ENCODE results near the gene PDE8A. TPM values are rescaled to one million over a fixed set of nuclear protein-coding genes. Genes with fewer than 3 reads are reported as not detected.
"Not testable (repeated sequence)": the region's sequence is repeated elsewhere in the genome, so short reads cannot be mapped to it uniquely, and the experiment has no call there.

PDE8A gene
- total RNA-seq, 2 donors from 2014 or later = 30.9 to 48.8 TPM

GRCh38 chr15:85177042-85177515, 195.4 kb downstream of the PDE8A start:
- intact Hi-C loops (cut with DNase I) = not testable (repeated sequence)
- DNase-seq (ENCODE audit: low spot score) = peak; percentile 46

GRCh38 chr15:85178308-85178707, 196.7 kb downstream of the PDE8A start:
- DNase-seq (ENCODE audit: low spot score) = no peak
- intact Hi-C loops (cut with DNase I) = no loop called here

- no peak for DNase-seq (ENCODE audit: low spot score)
- intact Hi-C loops (cut with DNase I) = no loop called here
Measured at GRCh38 chr15:85179700-85180099, 198.0 kb downstream of the PDE8A start.

- intact Hi-C loops (cut with DNase I) = not testable (repeated sequence)
- peak; percentile 19 for DNase-seq (ENCODE audit: low spot score)
Measured at GRCh38 chr15:85185350-85185749, 203.7 kb downstream of the PDE8A start.

- intact Hi-C loops (cut with DNase I) = not testable (repeated sequence)
- DNase-seq (ENCODE audit: low spot score) = peak; percentile 35
Measured at GRCh38 chr15:85188171-85188577, 206.5 kb downstream of the PDE8A start.

Other genes starting within 250 kb of the PDE8A start
- 10 to 100 TPM; 21.3 to 21.8 TPM for gene ZNF592, start 233.3 kb upstream of the PDE8A start, total RNA-seq
- 10 to 100 TPM; 18.6 to 27.3 TPM for gene ALPK3, start 164.5 kb upstream of the PDE8A start, total RNA-seq
- gene SLC28A1, start 97.2 kb upstream of the PDE8A start, total RNA-seq = under 1 TPM in 1 of 2 donors, not detected in 1; 0.24 TPM

All from posterior vena cava (tissue), 2 donors.